SK-N-MC (cell line): Measurements from ENCODE around the gene LTBP2.

ENCODE experiments used
- EZH2 ChIP-seq: fragments of 200-600 bp; sonication (generic); IDR thresholded peaks from one replicate; pipeline ENCODE4 v1.6.1; 2017; ENCODE audit warnings: antibody characterized with exemption
- POLR2AphosphoS5 ChIP-seq: IDR thresholded peaks from 2 replicates; pipeline ENCODE4 v1.6.1; 2012; ENCODE audit warnings: mild to moderate bottlenecking, low read depth, low read length, borderline replicate concordance

GRCh38 chr14:74591899-74592298, 20.1 kb downstream of the LTBP2 start:
- no peak for TF ChIP-seq EZH2
- no peak for TF ChIP-seq POLR2AphosphoS5
